GM12875 (cell line): ENCODE data around the gene RAPGEF5.

Experiments
- H3K4me3 ChIP-seq: one replicate; pipeline ENCODE4 v1.5.1; 2011; ENCODE audit warnings: low read depth, low read length, control low read depth
- TF ChIP-seq, protein P1 (sequence below): IDR thresholded peaks from 2 replicates; pipeline ENCODE4 v1.5.1; 2011; ENCODE audit warnings: low read depth, mild to moderate bottlenecking, control low read depth, inconsistent platforms, low read length, moderate library complexity, borderline replicate concordance; ENCODE audit not compliant: insufficient read depth

Gene RAPGEF5

GRCh38 chr7:22074897-22075296 is 282.1 kb downstream of the RAPGEF5 start:
- no peak overlapping the region for H3K4me3 ChIP-seq
- TF ChIP-seq, protein P1, sequence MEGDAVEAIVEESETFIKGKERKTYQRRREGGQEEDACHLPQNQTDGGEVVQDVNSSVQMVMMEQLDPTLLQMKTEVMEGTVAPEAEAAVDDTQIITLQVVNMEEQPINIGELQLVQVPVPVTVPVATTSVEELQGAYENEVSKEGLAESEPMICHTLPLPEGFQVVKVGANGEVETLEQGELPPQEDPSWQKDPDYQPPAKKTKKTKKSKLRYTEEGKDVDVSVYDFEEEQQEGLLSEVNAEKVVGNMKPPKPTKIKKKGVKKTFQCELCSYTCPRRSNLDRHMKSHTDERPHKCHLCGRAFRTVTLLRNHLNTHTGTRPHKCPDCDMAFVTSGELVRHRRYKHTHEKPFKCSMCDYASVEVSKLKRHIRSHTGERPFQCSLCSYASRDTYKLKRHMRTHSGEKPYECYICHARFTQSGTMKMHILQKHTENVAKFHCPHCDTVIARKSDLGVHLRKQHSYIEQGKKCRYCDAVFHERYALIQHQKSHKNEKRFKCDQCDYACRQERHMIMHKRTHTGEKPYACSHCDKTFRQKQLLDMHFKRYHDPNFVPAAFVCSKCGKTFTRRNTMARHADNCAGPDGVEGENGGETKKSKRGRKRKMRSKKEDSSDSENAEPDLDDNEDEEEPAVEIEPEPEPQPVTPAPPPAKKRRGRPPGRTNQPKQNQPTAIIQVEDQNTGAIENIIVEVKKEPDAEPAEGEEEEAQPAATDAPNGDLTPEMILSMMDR = no peak
